Spleen (tissue), 7 donors: ENCODE data around the gene TTLL9.

Source experiments
- CTCF ChIP-seq, 11 experiments: fragments of 200-600 bp in 7 of 11; fragments of 450-650 bp in 4 of 11; sonication (generic) in 4 of 11; IDR thresholded peaks in 8 of 11; conservative IDR thresholded peaks in 3 of 11; 1 replicate in 7 of 11; 2 replicates in 4 of 11; pipeline versions ENCODE4 v1.4.0 to v1.8.0; 2016 to 2021; ENCODE audit warnings: antibody characterized with exemption in 11 of 11, inconsistent platforms in 4 of 11, mild to moderate bottlenecking in 1 of 11
- POLR2AphosphoS5 ChIP-seq, 3 donors: sonication (generic); formaldehyde crosslinking; IDR thresholded peaks; one replicate each; pipeline ENCODE4 v1.5.1; 2017; ENCODE audit warnings: antibody characterized with exemption in 3 of 3
- donor health status: DM: no; HTN: no; CAD: no; lungs with moderate emphysema.
- donor health status: DM: no; HTN: no; CAD: no.
- donor health status: DM: no; HTN: no; CAD: no.

DNA sequence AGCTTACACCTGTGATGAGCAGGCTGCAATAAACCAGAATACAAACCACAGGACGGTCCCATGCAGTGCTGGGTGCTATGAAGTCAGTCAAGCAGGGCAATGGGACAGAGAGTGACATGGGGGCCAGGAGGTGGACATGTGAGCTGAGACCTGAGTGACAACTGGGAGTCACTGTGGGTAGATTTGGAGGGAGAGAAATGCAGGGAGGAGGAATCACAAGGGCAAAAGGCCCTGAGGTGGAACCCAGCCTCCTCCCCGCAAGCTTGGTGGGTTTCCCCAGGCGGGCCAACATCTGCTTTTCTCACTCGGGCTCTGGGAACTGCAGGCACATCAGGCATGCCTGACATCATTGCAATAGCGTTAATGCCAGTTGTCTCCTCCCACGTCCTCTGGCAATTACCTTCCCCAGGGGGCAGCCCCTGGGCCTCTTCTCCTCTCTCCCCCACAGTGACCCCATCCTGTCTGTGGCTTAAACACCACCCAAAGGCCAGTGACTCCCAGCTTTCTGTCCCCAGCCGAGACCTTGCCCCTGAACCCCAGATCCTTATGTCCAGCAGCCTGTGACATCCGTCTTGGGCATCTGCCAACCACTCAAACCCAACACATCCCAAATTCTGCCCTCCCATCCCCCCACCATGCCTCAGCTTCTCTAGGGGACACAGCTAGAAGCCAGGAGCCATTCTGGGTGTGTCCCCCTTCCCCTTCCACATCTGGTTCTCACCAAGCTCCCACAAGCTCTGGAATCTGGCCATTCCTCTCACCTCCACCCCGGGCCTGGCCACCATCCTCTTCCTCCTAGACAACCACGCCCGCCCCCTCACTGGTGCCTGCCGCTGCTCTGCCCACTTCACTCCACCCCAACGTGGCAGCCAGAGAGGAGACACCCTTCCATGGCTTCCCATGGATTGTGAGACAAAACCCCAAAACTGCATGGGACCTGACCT is 53.2 kb downstream of the TTLL9 start:
- TF ChIP-seq CTCF (IDR thresholded peaks at IDR 0.05 in 8 of 11, conservative IDR thresholded peaks at IDR 0.05 in 3 of 11) (no peak), POLR2AphosphoS5 (IDR thresholded peaks at IDR 0.05) (no peak)
